Measurements from ENCODE around the gene MOCOS.
"Not testable (repeated sequence)": the region's sequence is repeated elsewhere in the genome, so short reads cannot be mapped to it uniquely, and the experiment has no call there.

The MOCOS gene

GRCh38 chr18:36229188-36229587 lies 41.9 kb downstream of the MOCOS start:
- no peak for DNase-seq (ENCODE audit: low read depth)
- H3K4me3 ChIP-seq (ENCODE audit: low read length) = no peak overlapping the region
- no peak for TF ChIP-seq CTCF (IDR thresholded peaks at IDR 0.05; ENCODE audit: insufficient read depth, low read depth, low read length, missing control alignments)

- not testable (repeated sequence) for DNase-seq (ENCODE audit: low read depth); H3K4me3 ChIP-seq (ENCODE audit: low read length)
Measured at GRCh38 chr18:36240510-36240909, 53.2 kb downstream of the MOCOS start.

- DNase-seq (ENCODE audit: low read depth) = no peak
- no peak for TF ChIP-seq CTCF (IDR thresholded peaks at IDR 0.05; ENCODE audit: insufficient read depth, low read depth, low read length, missing control alignments)
Measured at GRCh38 chr18:36241831-36242230, 54.5 kb downstream of the MOCOS start.

GRCh38 chr18:36247036-36247435 lies 59.7 kb downstream of the MOCOS start:
- no peak overlapping the region for H3K4me3 ChIP-seq (ENCODE audit: low read length)
- peak; percentile 15 for DNase-seq (ENCODE audit: low read depth)
- no peak for TF ChIP-seq CTCF (IDR thresholded peaks at IDR 0.05; ENCODE audit: insufficient read depth, low read depth, low read length, missing control alignments)

More at GRCh38 chr18:36241831-36242230, 54.5 kb downstream of the MOCOS start:
- no peak overlapping the region for H3K4me3 ChIP-seq (ENCODE audit: low read length)

- no peak for TF ChIP-seq CTCF (IDR thresholded peaks at IDR 0.05; ENCODE audit: insufficient read depth, low read depth, low read length, missing control alignments)
- DNase-seq (ENCODE audit: low read depth) = no peak
- no peak overlapping the region for H3K4me3 ChIP-seq (ENCODE audit: low read length)
Measured at GRCh38 chr18:36249392-36249791, 62.1 kb downstream of the MOCOS start.

- H3K4me3 ChIP-seq (ENCODE audit: low read length) = no peak overlapping the region
- no peak for DNase-seq (ENCODE audit: low read depth)
- no peak for TF ChIP-seq CTCF (IDR thresholded peaks at IDR 0.05; ENCODE audit: insufficient read depth, low read depth, low read length, missing control alignments)
Measured at GRCh38 chr18:36250827-36251226, 63.5 kb downstream of the MOCOS start.

GRCh38 chr18:36255072-36255698 lies 67.9 kb downstream of the MOCOS start:
- no peak for TF ChIP-seq CTCF (IDR thresholded peaks at IDR 0.05; ENCODE audit: insufficient read depth, low read depth, low read length, missing control alignments)
- no peak for DNase-seq (ENCODE audit: low read depth)
- no peak overlapping the region for H3K4me3 ChIP-seq (ENCODE audit: low read length)
